Measurements from ENCODE around the gene ARMC9. TPM values are rescaled to one million over a fixed set of nuclear protein-coding genes. Genes with fewer than 3 reads are reported as not detected.
A peak's percentile ranks its signal among the peaks of the same experiment; 100 is the strongest.

The ARMC9 gene
- total RNA-seq, 1 donor from 2014 or later = 3.3 TPM

DNA sequence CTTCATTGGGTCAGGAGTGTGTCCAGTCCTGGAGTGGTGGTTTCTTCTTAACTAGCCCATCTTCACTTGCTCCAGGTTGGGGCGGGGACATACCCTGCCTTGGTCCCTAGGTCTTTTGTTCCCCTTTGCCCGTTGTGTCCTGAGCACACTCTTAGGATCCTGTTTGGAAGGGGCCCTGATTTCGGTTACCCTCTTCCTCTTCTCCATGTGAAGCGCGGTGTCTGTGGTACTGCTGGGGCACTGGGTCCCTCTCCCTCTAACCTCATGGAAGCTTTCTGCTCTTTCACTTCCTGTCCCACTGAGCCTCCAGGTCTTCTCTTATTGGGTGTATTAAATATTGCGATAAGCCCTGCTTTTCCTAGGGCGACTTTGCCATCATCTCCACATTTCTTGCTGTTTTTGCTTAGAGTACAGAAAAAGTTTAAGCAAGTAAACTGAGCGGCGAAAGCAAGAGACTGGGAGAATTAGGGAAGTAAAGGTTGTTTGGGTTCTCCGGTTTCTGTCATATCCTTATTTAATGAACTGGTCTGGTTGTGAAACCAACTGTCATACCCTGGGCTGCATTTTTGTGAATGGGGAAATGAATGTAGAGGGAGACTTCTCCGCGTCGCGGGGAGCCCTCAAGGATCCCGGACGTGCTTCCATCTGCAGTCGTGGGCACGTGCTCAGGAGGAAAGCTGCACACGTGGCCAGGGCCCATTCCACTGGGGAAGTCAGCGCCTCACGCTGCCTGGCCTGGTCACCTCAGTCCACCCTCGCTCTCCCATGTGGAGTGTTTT, 123.3 kb downstream of the ARMC9 start:
- no peak for TF ChIP-seq CTCF (IDR thresholded peaks at IDR 0.05)
- H3K27ac ChIP-seq = peak overlapping the region; percentile 13 to 41
- no peak overlapping the region for H3K4me3 ChIP-seq
- DNase-seq (ENCODE audit: low spot score in 2 of 2) = peak; percentile 35 to 78
- H3K36me3 ChIP-seq = peaks cover 0 to 6% of the 10 kb centered on the region in 2 donors
- H3K4me1 ChIP-seq = no peaks in the 10 kb centered on the region
- H3K27me3 ChIP-seq = no peaks in the 10 kb centered on the region
- H3K9me3 ChIP-seq = no peaks in the 10 kb centered on the region
- intact Hi-C loops (cut with DNase I) = no loop called here

- Histone ChIP-seq H3K27ac (no peak overlapping the region), H3K9me3 (no peaks in the 10 kb centered on the region), H3K36me3 (no peaks in the 10 kb centered on the region), H3K4me1 (no peaks in the 10 kb centered on the region), H3K27me3 (no peaks in the 10 kb centered on the region), H3K4me3 (no peak overlapping the region)
- intact Hi-C loops (cut with DNase I) = no loop called here
- no peak for TF ChIP-seq CTCF (IDR thresholded peaks at IDR 0.05)
- DNase-seq (ENCODE audit: low spot score in 2 of 2) = no peak
Measured at GRCh38 chr2:231323316-231323715, 124.9 kb downstream of the ARMC9 start.

GRCh38 chr2:231325826-231326225, 127.4 kb downstream of the ARMC9 start:
- Histone ChIP-seq H3K36me3 (peaks cover 0 to 2% of the 10 kb centered on the region in 2 donors), H3K9me3 (no peaks in the 10 kb centered on the region)

GRCh38 chr2:231326404-231326803, 128.0 kb downstream of the ARMC9 start:
- H3K36me3 ChIP-seq = peaks cover 2 to 3% of the 10 kb centered on the region in 2 donors
- no peaks in the 10 kb centered on the region for H3K4me1 ChIP-seq
- no peaks in the 10 kb centered on the region for H3K9me3 ChIP-seq
- no peak overlapping the region for H3K27ac ChIP-seq
- intact Hi-C loops (cut with DNase I) = no loop called here
- no peak overlapping the region for H3K4me3 ChIP-seq
- H3K27me3 ChIP-seq = no peaks in the 10 kb centered on the region
- TF ChIP-seq CTCF (IDR thresholded peaks at IDR 0.05) = no peak
- DNase-seq (ENCODE audit: low spot score in 2 of 2) = no peak

More at GRCh38 chr2:231325826-231326225, 127.4 kb downstream of the ARMC9 start:
- Histone ChIP-seq H3K27me3 (no peaks in the 10 kb centered on the region), H3K27ac (no peak overlapping the region), H3K4me1 (no peaks in the 10 kb centered on the region), H3K4me3 (no peak overlapping the region)
- intact Hi-C loops (cut with DNase I) = no loop called here
- TF ChIP-seq CTCF (IDR thresholded peaks at IDR 0.05) = no peak
- DNase-seq (ENCODE audit: low spot score in 2 of 2) = no peak

- no peak overlapping the region for H3K27ac ChIP-seq
- no peaks in the 10 kb centered on the region for H3K27me3 ChIP-seq
- no peaks in the 10 kb centered on the region for H3K9me3 ChIP-seq
- TF ChIP-seq CTCF (IDR thresholded peaks at IDR 0.05) = no peak
- H3K4me3 ChIP-seq = no peak overlapping the region
- H3K36me3 ChIP-seq = peaks cover 7 to 18% of the 10 kb centered on the region in 2 donors
- H3K4me1 ChIP-seq = no peaks in the 10 kb centered on the region
- DNase-seq (ENCODE audit: low spot score in 2 of 2) = peak in 1 of 2 donors; percentile 50
- intact Hi-C loops (cut with DNase I) = no loop called here
Measured at GRCh38 chr2:231330311-231330710, 131.9 kb downstream of the ARMC9 start.
